H1 (cell line): ENCODE data around the gene LAIR1. TPM values are rescaled to one million over a fixed set of nuclear protein-coding genes. Genes with fewer than 3 reads are reported as not detected.

Experiments used
- CTCF ChIA-PET: fragments of 300-600 bp; sonication (Branson Sonifier 250); formaldehyde crosslinking; loops from one replicate; lab custom pipeline; 2021; ENCODE audit not compliant: partially characterized antibody; lab: Charles Lee
- POLR2A ChIA-PET: fragments of 300-600 bp; sonication (Branson Sonifier 250); formaldehyde crosslinking; loops from one replicate; lab custom pipeline; 2021; ENCODE audit warnings: inconsistent platforms; ENCODE audit not compliant: partially characterized antibody; lab: Charles Lee
- DNase-seq, 2 experiments: peaks; one replicate each; pipeline versions ENCODE4 v3.0.0 to v3.0.0-alpha.2; 2010 to 2022; ENCODE audit warnings: low spot score in 2 of 2, low read depth in 1 of 2, mixed read lengths in 1 of 2
- FAIRE-seq: peaks from 2 replicates; lab custom pipeline; 2011; peaks lifted over from hg19 to GRCh38; lab: Jason Lieb, UNC
- H2AFZ ChIP-seq: 2 replicates; pipeline ENCODE4 v1.8.1; 2012; ENCODE audit warnings: low read length, inconsistent platforms
- H2AK5ac ChIP-seq: 2 replicates; pipeline ENCODE4 v1.6.1; 2013; ENCODE audit warnings: low read depth, low read length
- H2BK120ac ChIP-seq: replicated peaks from 2 replicates; pipeline ENCODE3; 2013; ENCODE audit warnings: low read depth, low read length, inconsistent platforms
- H2BK12ac ChIP-seq: 2 replicates; pipeline ENCODE4 v1.6.1; 2013; ENCODE audit warnings: low read depth, low read length
- H2BK15ac ChIP-seq: 2 replicates; pipeline ENCODE4 v1.6.1; 2013; ENCODE audit warnings: low read length
- H2BK20ac ChIP-seq: 2 replicates; pipeline ENCODE4 v1.6.1; 2013; ENCODE audit warnings: low read length
- H2BK5ac ChIP-seq: 2 replicates; pipeline ENCODE4 v1.6.1; 2013; ENCODE audit warnings: low read depth, low read length
- H3K14ac ChIP-seq: 2 replicates; pipeline ENCODE4 v1.6.1; 2013; ENCODE audit warnings: inconsistent platforms; ENCODE audit not compliant: insufficient read length
- H3K18ac ChIP-seq: 2 replicates; pipeline ENCODE4 v1.6.1; 2013; ENCODE audit warnings: low read length; ENCODE audit errors: extremely low read depth
- H3K23ac ChIP-seq: 2 replicates; pipeline ENCODE4 v1.6.1; 2013; ENCODE audit warnings: inconsistent platforms; ENCODE audit not compliant: insufficient read length
- H3K23me2 ChIP-seq: 2 replicates; pipeline ENCODE4 v1.6.1; 2013; ENCODE audit warnings: low read depth, low read length
- H3K27ac ChIP-seq: 2 replicates; pipeline ENCODE4 v1.6.1; 2011; ENCODE audit warnings: low read depth, low read length, inconsistent platforms
- H3K27me3 ChIP-seq, 4 experiments: replicated peaks in 1 of 4; 1 replicate in 1 of 4; 2 replicates in 3 of 4; pipeline versions ENCODE4 v1.6.1 to v1.8.1; 2011 to 2013; ENCODE audit warnings: low read length in 3 of 4, mild to moderate bottlenecking in 3 of 4, inconsistent platforms in 2 of 4, mixed read lengths in 2 of 4, moderate library complexity in 1 of 4; ENCODE audit not compliant: control insufficient read depth in 3 of 4, insufficient read depth in 3 of 4; ENCODE audit errors: extremely low read depth in 1 of 4
- H3K36me3 ChIP-seq, 4 experiments: 2 replicates each; pipeline versions ENCODE4 v1.6.1 to v1.8.1; 2011 to 2013; ENCODE audit warnings: mild to moderate bottlenecking in 4 of 4, low read length in 3 of 4, moderate library complexity in 2 of 4, control low read depth in 1 of 4, inconsistent platforms in 1 of 4; ENCODE audit not compliant: insufficient read depth in 4 of 4, control insufficient read depth in 2 of 4
- H3K4ac ChIP-seq: replicated peaks from 2 replicates; pipeline ENCODE3; 2013; ENCODE audit warnings: low read length, low read depth, mixed read lengths, inconsistent platforms; ENCODE audit not compliant: insufficient read length
- H3K4me1 ChIP-seq, 4 experiments: replicated peaks in 1 of 4; 1 replicate in 1 of 4; 2 replicates in 3 of 4; pipeline versions ENCODE4 v1.6.1 to v1.8.1; 2011 to 2013; ENCODE audit warnings: low read length in 3 of 4, inconsistent platforms in 2 of 4, mixed read lengths in 1 of 4; ENCODE audit not compliant: insufficient read depth in 4 of 4, control insufficient read depth in 3 of 4
- H3K4me2 ChIP-seq, 2 experiments: 2 replicates each; pipeline versions ENCODE4 v1.6.1 to v1.8.1; 2011 to 2013; ENCODE audit warnings: low read depth in 2 of 2, low read length in 2 of 2, control low read depth in 1 of 2, inconsistent platforms in 1 of 2, mild to moderate bottlenecking in 1 of 2; ENCODE audit not compliant: insufficient read depth in 1 of 2
- H3K4me3 ChIP-seq, 4 experiments: fragments of 200-600, 300-600 bp in 1 of 4; sonication (generic), shearing (Covaris generic), sonication (Bioruptor Twin) in 1 of 4; 2 replicates each; pipeline versions ENCODE4 v1.5.1 to v1.8.1; 2011 to 2016; ENCODE audit warnings: low read length in 4 of 4, low read depth in 3 of 4, control low read depth in 2 of 4, inconsistent platforms in 2 of 4, mild to moderate bottlenecking in 2 of 4, mixed read lengths in 1 of 4, moderate library complexity in 1 of 4; ENCODE audit not compliant: insufficient read depth in 2 of 4; ENCODE audit errors: extremely low read depth in 1 of 4
- H3K56ac ChIP-seq: replicated peaks from 2 replicates; pipeline ENCODE3; 2013; ENCODE audit warnings: low read depth, mild to moderate bottlenecking, mixed read lengths, low read length, inconsistent platforms; ENCODE audit not compliant: insufficient read length
- H3K79me1 ChIP-seq: 2 replicates; pipeline ENCODE4 v1.6.1; 2013; ENCODE audit warnings: low read depth, low read length, control low read depth
- H3K79me2 ChIP-seq, 2 experiments: 2 replicates each; pipeline versions ENCODE4 v1.6.1 to v1.8.1; 2012 to 2013; ENCODE audit warnings: low read length in 2 of 2, mild to moderate bottlenecking in 2 of 2, inconsistent platforms in 1 of 2; ENCODE audit not compliant: insufficient read depth in 2 of 2, control insufficient read depth in 1 of 2
- H3K9ac ChIP-seq, 4 experiments: replicated peaks in 1 of 4; 1 replicate in 1 of 4; 2 replicates in 3 of 4; pipeline versions ENCODE4 v1.6.1 to v1.8.1; 2011 to 2013; ENCODE audit warnings: low read depth in 3 of 4, low read length in 3 of 4, control low read depth in 2 of 4, mild to moderate bottlenecking in 2 of 4, moderate library complexity in 2 of 4, inconsistent platforms in 1 of 4; ENCODE audit errors: extremely low read depth in 1 of 4
- H3K9me3 ChIP-seq, 2 experiments: 2 replicates each; pipeline versions ENCODE4 v1.6.1 to v1.8.1; 2012 to 2013; ENCODE audit warnings: mild to moderate bottlenecking in 2 of 2, moderate library complexity in 2 of 2, control low read depth in 1 of 2, inconsistent platforms in 1 of 2, low read depth in 1 of 2, low read length in 1 of 2, mixed read lengths in 1 of 2; ENCODE audit not compliant: insufficient read depth in 2 of 2
- H4K20me1 ChIP-seq, 2 experiments: replicated peaks in 1 of 2; 2 replicates each; pipeline versions ENCODE3 to v1.8.1; 2011 to 2013; ENCODE audit warnings: inconsistent platforms in 2 of 2, low read length in 2 of 2, mild to moderate bottlenecking in 1 of 2; ENCODE audit not compliant: insufficient read depth in 2 of 2, control insufficient read depth in 1 of 2
- H4K5ac ChIP-seq: 2 replicates; pipeline ENCODE4 v1.6.1; 2013; ENCODE audit warnings: low read length, low read depth, mixed read lengths, inconsistent platforms; ENCODE audit not compliant: insufficient read length
- H4K8ac ChIP-seq: 2 replicates; pipeline ENCODE4 v1.8.0; 2013; ENCODE audit warnings: mild to moderate bottlenecking, moderate library complexity, low read length, inconsistent platforms; ENCODE audit not compliant: insufficient read depth; ENCODE audit errors: extremely low read depth
- H4K91ac ChIP-seq: replicated peaks from 2 replicates; pipeline ENCODE3; 2013; ENCODE audit warnings: low read length, mixed read lengths, inconsistent platforms; ENCODE audit not compliant: insufficient read length
- GABPA ChIP-seq: IDR thresholded peaks from 2 replicates; pipeline ENCODE4 v1.6.1; 2011; ENCODE audit warnings: mild to moderate bottlenecking, low read length, moderate library complexity, borderline replicate concordance; ENCODE audit not compliant: insufficient read depth
- GTF2F1 ChIP-seq: IDR thresholded peaks from 2 replicates; pipeline ENCODE4 v1.6.1; 2012; ENCODE audit warnings: low read depth, low read length, improper control_type of control experiment, borderline replicate concordance
- NANOG ChIP-seq: IDR thresholded peaks from 2 replicates; pipeline ENCODE4 v1.6.1; 2011; ENCODE audit warnings: low read length, low read depth, mild to moderate bottlenecking, inconsistent platforms; ENCODE audit not compliant: insufficient read depth, poor library complexity, severe bottlenecking
- POLR2A ChIP-seq, 2 experiments: IDR thresholded peaks; 1 replicate in 1 of 2; 2 replicates in 1 of 2; pipeline ENCODE4 v1.6.1; 2011; ENCODE audit warnings: low read depth in 2 of 2, low read length in 2 of 2, mild to moderate bottlenecking in 2 of 2; ENCODE audit errors: control extremely low read depth in 1 of 2
- RBBP5 ChIP-seq: IDR thresholded peaks from 2 replicates; pipeline ENCODE4 v1.7.1; 2012; ENCODE audit warnings: low read depth, mild to moderate bottlenecking, inconsistent platforms, low read length, moderate library complexity, borderline replicate concordance
- SP2 ChIP-seq: IDR thresholded peaks from 2 replicates; pipeline ENCODE4 v1.6.1; 2012; ENCODE audit warnings: mild to moderate bottlenecking, low read length, inconsistent platforms
- SP4 ChIP-seq: IDR thresholded peaks from 2 replicates; pipeline ENCODE4 v1.6.1; 2012; ENCODE audit warnings: low read length, inconsistent platforms
- TAF1 ChIP-seq: IDR thresholded peaks from 2 replicates; pipeline ENCODE4 v1.6.1; 2011; ENCODE audit warnings: mild to moderate bottlenecking, low read depth, low read length
- WGBS, 2 experiments: shearing (Covaris generic) in 1 of 2; methylation state at CpG; one replicate each; pipeline versions ENCODE4 v1.1.6 to v1.1.7; 2013 to 2015; ENCODE audit warnings: low lambda C conversion rate in 2 of 2, mixed read lengths in 2 of 2, inconsistent platforms in 1 of 2, low coverage in 1 of 2, missing lambda C conversion rate in 1 of 2; ENCODE audit not compliant: insufficient replicate concordance in 2 of 2, insufficient coverage in 1 of 2, insufficient read length in 1 of 2; ENCODE audit errors: extremely low coverage in 1 of 2, missing lambda C conversion rate in 1 of 2; 5-methylcytosine and 5-hydroxymethylcytosine counted together
- polyA plus RNA-seq, 7 experiments: library from polyadenylated mRNA; depleted of rRNA in 3 of 7; stranded (reverse) in 5 of 7; unstranded in 2 of 7; fragments of >200 nt in 5 of 7; fragments of 200-250 nt in 2 of 7; gene quantifications; 1 replicate in 5 of 7; 2 replicates in 1 of 7; 4 replicates in 1 of 7; pipeline versions ENCODE4 v1.2.1 to v1.2.3, GENCODE V29; 2011 to 2013; ENCODE audit warnings: missing spikeins in 2 of 7, mixed read lengths in 2 of 7
- total RNA-seq: library from RNA; stranded (reverse); fragmentation: NEBNext Ultra II Directional; extraction: Animal tissue kit (Norgen Biotek cat#: 25700); gene quantifications from 2 replicates; pipeline ENCODE4 v1.2.1, GENCODE V29; 2021

Gene LAIR1
- total and polyA plus RNA-seq, 2 of the 8 experiments (the other 6 are each of a cell fraction or from before 2014, with no cell fraction given), result 0.18 TPM; not detected in 1

DNA sequence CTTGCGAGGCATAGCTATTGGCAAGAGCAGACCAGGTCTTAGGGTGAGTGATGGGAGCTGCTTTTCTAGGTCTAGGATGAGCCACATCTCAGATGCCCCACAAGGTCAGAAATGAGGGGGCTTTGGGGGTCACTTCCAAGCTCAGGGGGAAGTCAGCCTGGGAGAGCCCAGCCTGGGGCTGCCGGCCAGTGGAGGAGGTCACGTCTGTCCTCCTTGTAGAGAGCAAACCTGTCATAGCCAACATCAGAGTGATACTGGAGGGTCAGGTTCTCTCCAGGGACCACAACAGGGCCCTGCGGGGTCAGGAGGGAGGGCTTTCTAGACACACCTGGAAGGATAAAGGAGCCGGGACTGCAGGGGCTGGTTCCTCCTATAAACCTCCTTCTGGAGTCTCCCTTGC lies 54.2 kb downstream of the LAIR1 start:
- ChIA-PET POLR2A (interaction anchor here (0.7 to 1.3 kb wide), 3 partner anchors 99 to 110 kb away, joined by 3 to 4 read pairs (median 3); no protein-coding TSS in a partner anchor), CTCF (interaction anchor here (0.6 to 1.4 kb wide), 3 partner anchors 17 to 81 kb away, joined by 3 to 5 read pairs (median 4); no protein-coding TSS in a partner anchor)
- H3K9me3 ChIP-seq, result no peaks in the 10 kb centered on the region
- H2BK15ac ChIP-seq, result no peak overlapping the region
- H4K8ac ChIP-seq, result no peak overlapping the region
- no peak overlapping the region for H3K9ac ChIP-seq
- no peak overlapping the region for H3K14ac ChIP-seq
- H3K18ac ChIP-seq, result no peak overlapping the region
- H4K91ac ChIP-seq, result no peak overlapping the region
- H3K23me2 ChIP-seq, result no peaks in the 10 kb centered on the region
- no peaks in the 10 kb centered on the region for H3K79me2 ChIP-seq
- H3K36me3 ChIP-seq, result no peaks in the 10 kb centered on the region
- no peak overlapping the region for H2BK5ac ChIP-seq
- H2BK12ac ChIP-seq, result no peak overlapping the region
- H3K27ac ChIP-seq, result no peak overlapping the region
- no peak overlapping the region for H4K5ac ChIP-seq
- no peak overlapping the region for H3K56ac ChIP-seq
- H3K4me3 ChIP-seq, result no peak overlapping the region
- no peaks in the 10 kb centered on the region for H3K79me1 ChIP-seq
- H2BK120ac ChIP-seq, result no peak overlapping the region
- no peak overlapping the region for H3K4me2 ChIP-seq
- H4K20me1 ChIP-seq, result peaks cover 0 to 1% of the 10 kb centered on the region in 2 experiments
- FAIRE-seq, result no peak
- H3K23ac ChIP-seq, result no peak overlapping the region
- no peaks in the 10 kb centered on the region for H3K27me3 ChIP-seq
- H3K4ac ChIP-seq, result no peak overlapping the region
- no peaks in the 10 kb centered on the region for H3K4me1 ChIP-seq
- 66% methylated on average over 5 of the region's 5 CpGs; no CpG with 5 or more reads in 1 of the 2 experiments for WGBS, 2 experiments
- TF ChIP-seq GABPA (no peak), TAF1 (no peak), NANOG (no peak), RBBP5 (no peak), POLR2A (IDR thresholded peaks at IDR 0.05; ENCODE audit: control extremely low read depth in 1 of 2, low read depth in 2 of 2, low read length in 2 of 2) (no peak), SP2 (no peak), GTF2F1 (no peak), SP4 (no peak)
- no peak overlapping the region for H2BK20ac ChIP-seq
- H2AK5ac ChIP-seq, result no peak overlapping the region
- no peak overlapping the region for H2AFZ ChIP-seq
- DNase-seq, result no peak
